Peyer's patch (tissue), 4 donors: Measurements from ENCODE around the gene SLX9.

Experiments
- POLR2A ChIP-seq, 2 donors: fragments of 450-650 bp; IDR thresholded peaks; one replicate each; pipeline ENCODE4 v1.5.1; 2017; ENCODE audit warnings: antibody characterized with exemption in 2 of 2, mild to moderate bottlenecking in 2 of 2, moderate library complexity in 2 of 2
- TF ChIP-seq, protein P1 (sequence below), 6 experiments: fragments of 450-650 bp in 4 of 6; fragments of 200-600 bp in 2 of 6; sonication (generic) in 1 of 6; IDR thresholded peaks; one replicate each; pipeline ENCODE4 v1.5.1; 2017 to 2019; ENCODE audit warnings: antibody characterized with exemption in 6 of 6, mild to moderate bottlenecking in 3 of 6, moderate library complexity in 1 of 6

DNA sequence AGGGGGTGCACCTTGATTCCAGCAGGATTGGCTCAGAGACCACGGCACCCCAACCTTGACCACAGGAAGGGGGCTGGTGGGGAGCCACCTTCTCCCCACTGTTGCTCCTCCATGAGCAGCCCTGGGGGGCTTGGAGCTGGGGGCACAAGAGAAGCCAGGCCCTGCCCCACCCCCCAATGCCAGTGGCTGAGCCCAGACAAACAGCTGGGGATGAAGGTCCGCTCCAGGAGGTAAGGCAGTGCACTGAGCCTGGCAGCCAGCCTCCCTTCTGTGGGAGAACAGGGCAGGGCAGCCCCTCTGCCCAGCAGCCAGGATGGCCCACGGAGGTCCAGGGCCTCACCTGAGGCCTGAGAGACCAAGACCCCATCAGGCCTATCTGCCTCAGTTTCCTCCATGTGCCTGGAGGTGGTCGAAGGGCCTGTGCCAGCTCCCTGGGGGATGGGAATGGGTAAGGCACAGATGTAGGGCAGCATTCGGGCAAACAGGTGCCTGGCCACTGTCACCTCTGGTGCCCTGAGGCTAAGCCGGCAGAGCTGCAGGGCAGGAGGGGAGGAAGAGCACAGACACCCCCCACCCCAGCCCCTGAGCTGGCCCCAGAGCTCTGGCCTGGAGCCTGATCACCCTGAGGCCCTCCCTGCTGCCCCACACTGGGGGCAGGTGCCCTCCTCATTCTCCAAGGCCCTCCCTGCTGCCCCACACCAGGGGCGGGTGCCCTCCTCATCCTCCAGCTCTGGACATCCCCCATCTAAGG lies 26.2 kb upstream of the SLX9 start:
- TF ChIP-seq, protein P1, sequence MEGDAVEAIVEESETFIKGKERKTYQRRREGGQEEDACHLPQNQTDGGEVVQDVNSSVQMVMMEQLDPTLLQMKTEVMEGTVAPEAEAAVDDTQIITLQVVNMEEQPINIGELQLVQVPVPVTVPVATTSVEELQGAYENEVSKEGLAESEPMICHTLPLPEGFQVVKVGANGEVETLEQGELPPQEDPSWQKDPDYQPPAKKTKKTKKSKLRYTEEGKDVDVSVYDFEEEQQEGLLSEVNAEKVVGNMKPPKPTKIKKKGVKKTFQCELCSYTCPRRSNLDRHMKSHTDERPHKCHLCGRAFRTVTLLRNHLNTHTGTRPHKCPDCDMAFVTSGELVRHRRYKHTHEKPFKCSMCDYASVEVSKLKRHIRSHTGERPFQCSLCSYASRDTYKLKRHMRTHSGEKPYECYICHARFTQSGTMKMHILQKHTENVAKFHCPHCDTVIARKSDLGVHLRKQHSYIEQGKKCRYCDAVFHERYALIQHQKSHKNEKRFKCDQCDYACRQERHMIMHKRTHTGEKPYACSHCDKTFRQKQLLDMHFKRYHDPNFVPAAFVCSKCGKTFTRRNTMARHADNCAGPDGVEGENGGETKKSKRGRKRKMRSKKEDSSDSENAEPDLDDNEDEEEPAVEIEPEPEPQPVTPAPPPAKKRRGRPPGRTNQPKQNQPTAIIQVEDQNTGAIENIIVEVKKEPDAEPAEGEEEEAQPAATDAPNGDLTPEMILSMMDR (IDR thresholded peaks at IDR 0.05), result no peak
- TF ChIP-seq POLR2A (IDR thresholded peaks at IDR 0.05), result no peak
